Stimulated activated CD4-positive, alpha-beta T cell treated with anti-CD3 and anti-CD28 coated beads, Interleukin-4, amount 100 ng/mL, for 4 hours (primary cell): ENCODE results near the gene LYSMD1.
A peak's percentile ranks its signal among the peaks of the same experiment; 100 is the strongest.
"Not testable (repeated sequence)": the region's sequence is repeated elsewhere in the genome, so short reads cannot be mapped to it uniquely, and the experiment has no call there.

Source experiments
- DNase-seq, 2 experiments: peaks; one replicate each; pipeline ENCODE4 v3.0.0-alpha.2; 2020

LYSMD1 gene, protein sequence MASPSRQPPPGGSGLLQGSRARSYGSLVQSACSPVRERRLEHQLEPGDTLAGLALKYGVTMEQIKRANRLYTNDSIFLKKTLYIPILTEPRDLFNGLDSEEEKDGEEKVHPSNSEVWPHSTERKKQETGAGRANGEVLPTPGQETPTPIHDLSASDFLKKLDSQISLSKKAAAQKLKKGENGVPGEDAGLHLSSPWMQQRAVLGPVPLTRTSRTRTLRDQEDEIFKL

DNA sequence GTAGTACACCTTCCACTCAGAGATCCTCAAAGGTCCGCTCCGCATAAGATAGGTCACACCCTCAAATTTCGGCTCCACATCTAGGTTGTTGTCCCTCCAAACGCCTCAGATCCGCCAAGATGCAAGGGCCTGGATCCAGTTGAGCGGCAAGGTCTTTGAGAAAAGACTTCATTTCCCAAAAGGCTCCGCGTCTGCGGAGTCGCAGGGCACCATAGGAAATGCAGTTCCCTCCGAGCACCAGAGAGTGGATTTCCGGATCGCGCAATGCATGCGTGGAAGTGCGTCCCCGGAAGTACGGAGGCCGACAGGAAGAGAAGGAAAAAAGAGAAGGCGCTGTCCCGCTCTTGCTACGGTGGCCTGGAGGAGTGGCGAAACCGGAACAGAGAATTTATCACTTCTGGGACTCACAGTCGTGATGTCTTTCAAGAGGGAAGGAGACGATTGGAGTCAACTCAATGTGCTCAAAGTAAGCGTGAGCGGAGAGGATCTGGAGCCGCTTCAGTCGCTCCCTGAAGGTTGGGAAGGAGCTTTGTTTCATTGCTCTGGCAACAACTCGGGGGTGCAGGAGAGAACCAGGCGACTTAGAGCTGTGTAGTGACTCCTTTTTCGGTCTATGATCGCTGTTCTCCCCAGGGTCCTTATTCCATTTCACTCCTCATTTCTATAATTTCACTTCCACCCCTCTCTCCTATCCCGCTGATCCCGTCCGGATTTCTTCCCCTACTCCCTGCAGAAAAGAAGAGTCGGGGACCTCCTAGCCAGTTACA, at the start of gene LYSMD1, which contains the start of gene SCNM1:
LYSMD1 (minus strand) TSS at position 165 of the 767 bp plus-strand sequence. CDS start 644 bp downstream, outside the sequence.
SCNM1 (plus strand) TSS at position 407 of the 767 bp plus-strand sequence; CDS start at position 416, 9 bp downstream.
- DNase-seq: peak; percentile 88 to 95

DNA sequence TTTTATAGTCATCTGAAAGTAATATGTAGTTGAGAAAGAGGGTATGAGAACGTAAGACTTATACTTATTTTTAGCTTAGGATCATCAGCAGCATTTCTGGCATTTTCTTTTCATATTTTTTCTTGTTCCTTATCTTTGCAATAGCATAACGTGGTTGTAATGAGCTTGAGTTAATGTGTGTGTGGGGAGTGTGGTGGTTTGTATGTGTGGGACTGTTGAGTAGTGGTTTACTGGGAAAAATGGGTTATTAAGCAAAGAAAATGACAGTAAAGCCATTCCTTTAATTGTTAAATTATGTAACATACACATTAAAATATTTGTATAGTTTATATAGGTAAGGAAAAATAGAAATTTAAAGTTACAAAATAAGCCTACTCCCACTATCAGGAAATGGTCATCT, 47.9 kb upstream of the LYSMD1 start:
- DNase-seq: no peak

DNA sequence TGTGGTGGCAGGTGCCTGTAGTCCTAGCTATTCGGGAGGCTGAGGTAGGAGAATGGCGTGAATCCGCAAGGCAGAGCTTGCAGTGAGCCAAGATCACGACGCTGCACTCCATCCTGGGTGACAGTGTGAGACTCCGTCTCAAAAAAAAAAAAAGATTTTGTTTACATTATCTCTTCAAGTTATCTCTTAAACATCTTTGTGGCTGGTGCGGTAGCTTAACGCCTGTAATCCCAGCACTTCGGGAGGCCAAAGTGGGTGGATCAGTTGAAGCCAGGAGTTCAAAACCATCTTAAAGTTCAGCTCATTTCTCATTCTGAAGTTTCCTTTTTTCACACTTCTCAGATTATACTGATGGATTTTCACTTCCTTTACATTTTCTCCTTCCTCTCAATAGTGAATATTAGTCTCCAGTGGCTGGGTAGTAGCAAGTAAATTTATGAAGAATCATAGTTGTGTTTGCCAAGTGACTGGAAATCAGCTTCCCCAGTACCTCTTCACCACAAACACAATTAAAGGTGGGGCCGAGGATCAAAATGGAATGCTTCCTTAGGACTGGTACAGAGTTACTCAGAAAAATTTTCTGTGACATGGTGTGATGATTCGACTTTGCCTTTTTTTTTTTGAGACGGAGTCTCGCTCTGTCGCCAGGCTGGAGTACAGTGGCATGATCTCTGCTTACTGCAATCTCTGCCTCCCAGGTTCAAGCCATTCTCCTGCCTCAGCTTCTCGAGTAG, 46.4 kb upstream of the LYSMD1 start:
- DNase-seq: no peak

DNA sequence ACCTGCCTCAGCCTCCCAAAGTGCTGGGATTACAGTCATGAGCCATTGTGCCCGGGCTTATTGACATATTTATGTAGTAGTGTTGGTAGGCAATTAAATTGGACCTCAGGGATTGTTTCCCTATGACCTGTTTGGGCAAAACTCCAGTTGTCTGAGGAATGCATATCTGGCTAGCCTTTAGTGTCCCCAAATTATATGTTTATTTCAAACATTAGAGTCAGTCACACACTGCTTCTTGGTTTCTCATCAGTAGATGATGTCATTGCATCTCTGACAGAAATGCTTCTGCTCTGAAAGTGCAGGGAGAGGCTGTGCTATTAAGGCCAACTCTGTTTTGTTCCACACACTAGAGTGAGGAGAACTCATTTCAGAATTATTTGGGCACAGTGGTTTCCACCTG, 45.1 kb upstream of the LYSMD1 start:
- no peak for DNase-seq

DNA sequence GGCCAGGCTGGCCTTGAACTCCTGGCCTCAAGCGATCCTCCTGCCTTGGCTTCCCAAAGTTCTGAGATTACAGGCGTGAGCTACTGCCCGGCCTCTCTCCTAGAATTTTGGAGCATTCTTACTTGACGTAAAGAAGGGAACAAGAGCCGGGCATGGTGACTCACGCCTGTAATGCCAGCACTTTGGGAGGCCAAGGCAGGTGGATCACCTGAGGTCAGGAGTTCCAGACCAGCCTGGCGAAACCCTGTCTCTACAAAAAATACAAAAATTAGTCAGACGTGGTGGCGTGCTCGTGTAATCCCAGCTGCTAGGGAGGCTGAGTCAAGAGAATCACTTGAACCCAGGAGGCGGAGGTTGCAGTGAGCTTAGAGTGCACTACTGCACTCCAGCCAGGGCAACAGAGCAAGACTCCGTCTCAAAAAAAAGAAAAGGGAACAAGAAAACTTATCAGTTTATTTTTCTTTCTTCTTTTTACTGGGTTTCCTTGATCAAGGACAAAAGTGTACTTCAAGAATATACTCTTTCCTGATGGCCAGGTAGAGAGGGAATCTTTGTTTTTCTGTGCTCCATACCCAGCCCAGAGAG, 39.8 kb upstream of the LYSMD1 start:
- not testable (repeated sequence) for DNase-seq

DNA sequence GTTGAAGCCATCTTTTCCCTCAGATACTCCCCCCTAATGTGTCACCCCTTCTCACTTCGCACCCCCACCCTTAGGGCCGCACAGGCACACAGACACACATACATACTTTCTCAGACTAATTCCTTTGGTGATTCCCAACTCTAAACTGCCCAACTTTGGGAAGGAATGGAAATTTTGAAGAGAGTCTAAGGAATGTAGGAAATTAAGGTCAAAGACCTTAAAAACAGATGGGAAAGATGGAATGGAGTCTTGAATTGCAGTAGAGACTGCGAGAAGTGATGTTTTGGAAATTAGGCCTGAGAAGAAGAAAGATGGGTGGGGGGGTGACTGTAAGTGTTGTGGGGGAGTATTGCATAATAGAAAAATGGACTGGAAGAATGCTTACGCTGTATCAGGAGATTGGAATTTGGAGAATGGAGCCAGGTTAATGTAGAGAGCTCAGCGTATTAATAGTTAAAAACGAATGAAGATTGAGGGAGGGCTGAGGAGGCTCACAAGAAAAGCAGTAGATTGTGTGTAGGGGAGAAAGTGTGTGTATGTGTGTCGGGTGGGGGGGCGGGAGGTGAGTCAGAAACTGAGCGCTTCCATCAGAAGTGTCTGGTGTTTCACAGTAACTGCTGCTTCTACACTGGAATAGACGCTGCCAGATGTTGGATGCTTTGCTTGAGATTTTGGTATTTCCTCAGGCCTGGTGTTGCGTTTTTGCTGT, 34.3 kb upstream of the LYSMD1 start:
- DNase-seq: peak in 1 of 2 experiments; percentile 35

DNA sequence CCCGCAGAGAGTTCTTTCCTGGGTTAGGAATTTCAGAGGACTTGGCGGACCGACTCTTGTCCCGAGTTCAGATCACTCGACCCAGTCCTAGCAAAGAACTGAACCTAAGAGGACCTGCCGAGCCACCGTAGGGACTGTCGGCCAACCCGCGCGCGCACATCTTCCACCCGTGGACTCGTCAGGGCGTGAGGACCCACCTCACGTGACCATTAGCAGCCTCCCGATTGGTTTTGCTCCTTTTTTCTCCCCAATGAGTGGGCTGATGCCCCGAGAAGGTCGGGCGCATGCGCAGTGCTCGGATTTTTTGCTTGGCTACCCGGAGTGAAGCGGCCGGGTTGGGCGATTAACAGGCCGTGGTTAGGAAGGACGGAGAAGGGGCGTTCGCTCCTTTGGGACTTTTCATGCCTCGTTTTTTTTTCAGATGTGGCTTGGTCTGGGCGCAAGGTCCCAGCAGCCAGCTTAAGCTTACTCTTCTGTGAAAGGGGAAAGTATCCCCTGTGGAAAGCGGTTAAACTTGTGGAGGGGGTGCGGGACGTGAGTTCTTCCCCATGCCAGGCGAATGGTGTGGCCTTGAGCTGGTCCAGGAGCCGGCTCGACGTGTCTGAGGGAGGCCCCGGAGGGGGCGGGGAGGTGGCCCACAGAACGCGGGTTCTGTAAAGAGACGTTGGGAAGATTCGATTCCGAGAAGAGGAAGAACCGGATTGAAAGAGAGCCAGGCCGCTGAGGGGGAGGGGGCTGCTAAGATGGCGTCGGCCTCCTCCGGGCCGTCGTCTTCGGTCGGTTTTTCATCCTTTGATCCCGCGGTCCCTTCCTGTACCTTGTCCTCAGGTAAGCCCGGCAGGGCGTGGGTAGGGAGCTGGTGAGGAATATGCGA, 32.8 kb upstream of the LYSMD1 start, which contains the start of gene PIP5K1A:
PIP5K1A (plus strand) TSS at position 299 of the 874 bp plus-strand sequence; CDS start at position 744, 445 bp downstream.
- peak; percentile 98 to 99 for DNase-seq

DNA sequence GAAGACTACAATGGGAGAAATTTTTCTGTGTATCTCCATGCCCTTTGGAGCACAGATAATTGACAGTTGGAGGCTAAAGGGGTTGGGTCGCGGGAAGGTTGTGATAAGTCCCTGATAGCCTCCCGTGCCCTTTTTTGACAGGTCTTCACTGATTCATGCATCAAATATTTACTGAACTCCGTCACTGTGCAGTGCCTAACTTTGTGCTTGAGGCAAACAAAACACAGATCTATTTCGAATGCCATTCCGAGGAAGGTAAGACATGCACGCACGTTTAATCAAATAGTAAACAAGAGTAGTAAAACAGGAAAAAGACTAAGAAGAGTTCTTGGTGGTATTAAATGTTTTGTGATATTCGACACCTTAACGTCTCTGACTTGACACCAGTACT, 32.2 kb upstream of the LYSMD1 start:
- DNase-seq: no peak

DNA sequence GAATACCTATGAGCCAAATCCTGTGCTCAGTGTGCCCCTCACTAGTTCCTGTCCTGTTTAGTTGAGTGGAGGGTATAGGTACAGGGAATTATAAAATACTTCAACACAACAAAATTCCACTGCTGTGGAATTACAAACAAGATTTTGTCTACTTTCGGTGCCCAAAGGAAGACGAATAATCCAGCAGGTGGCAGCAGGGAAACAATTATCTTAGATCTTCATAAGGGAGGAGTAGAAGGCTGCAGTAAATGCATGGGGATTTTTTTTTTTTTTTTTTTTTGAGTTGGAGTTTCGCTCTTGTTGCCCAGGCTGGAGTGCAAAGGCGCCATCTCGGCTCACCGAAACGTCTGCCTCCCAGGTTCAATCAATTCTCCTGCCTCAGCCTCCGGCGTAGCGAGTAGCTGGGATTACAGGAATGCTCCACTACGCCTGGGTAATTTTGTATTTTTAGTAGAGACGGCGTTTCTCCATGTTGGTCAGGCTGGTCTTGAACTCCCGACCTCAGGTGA, 30.6 kb upstream of the LYSMD1 start:
- peak; percentile 21 to 36 for DNase-seq

DNA sequence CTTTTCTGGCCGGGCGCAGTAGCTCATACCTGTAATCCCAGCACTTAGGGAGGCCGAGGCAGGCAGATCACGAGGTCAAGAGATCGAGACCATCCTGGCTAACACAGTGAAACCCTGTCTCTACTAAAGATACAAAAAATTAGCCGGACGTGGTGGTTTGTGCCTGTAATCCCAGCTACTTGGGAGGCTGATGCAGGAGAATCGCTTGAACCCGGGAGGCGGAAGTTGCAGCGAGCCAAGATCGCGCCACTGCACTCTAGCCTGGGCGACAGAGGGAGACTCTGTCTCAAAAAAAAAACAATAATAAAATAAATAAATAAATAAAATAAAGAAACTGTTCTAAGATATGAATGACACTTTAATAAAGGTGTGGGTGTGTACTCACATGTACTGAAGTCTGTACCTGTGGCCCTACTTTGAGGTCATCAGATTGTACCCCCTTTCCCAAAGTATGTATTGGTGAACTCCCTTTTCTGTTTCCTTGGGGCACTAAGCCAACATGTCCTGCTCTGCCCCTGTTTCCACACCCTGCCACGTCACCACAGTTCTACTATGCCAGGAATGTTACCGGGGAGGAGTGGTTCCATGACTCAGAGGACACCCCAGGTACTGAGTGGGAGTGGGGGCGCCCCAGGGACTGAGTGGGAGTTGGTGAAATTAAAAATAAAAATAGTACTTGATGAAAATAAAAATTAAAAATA, 29.3 kb upstream of the LYSMD1 start:
- peak in 1 of 2 experiments; percentile 24 for DNase-seq

DNA sequence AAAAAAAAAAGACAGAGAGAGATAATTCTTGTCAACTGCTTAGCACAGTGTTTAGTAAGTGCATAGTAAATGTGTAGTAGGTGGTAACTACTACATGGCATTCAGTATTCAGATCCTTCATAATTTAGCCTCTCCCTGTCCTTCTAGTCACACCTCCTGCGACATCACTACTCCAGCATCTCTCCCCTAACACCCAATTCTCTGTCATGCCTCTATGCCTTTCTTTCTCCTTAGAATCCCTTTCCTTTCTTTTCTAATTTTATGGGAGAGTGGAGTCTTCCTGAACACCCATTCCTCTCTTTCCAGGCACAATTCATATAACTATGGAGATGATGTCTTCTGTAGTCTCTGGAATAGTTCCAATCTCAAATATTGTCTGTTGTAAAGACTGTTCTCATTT, 28.2 kb upstream of the LYSMD1 start:
- DNase-seq: no peak

DNA sequence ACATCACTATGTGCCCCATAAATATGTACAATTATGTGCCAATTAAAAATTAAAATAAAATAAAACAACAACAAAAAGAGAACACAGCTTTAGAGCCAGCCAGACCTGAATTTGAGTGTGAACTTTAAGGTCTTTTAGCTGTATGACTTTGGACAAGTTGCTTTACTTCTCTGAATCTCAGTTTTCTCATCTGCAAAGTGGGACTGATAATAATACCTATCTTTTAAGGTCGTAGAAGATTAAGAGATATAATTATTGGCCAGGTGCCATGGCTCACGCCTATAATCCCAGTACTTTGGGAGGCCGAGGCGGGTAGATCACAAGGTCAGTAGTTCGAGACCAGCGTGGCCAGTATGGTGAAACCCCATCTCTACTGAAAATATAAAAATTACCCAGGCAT, 27.6 kb upstream of the LYSMD1 start:
- DNase-seq: no peak

DNA sequence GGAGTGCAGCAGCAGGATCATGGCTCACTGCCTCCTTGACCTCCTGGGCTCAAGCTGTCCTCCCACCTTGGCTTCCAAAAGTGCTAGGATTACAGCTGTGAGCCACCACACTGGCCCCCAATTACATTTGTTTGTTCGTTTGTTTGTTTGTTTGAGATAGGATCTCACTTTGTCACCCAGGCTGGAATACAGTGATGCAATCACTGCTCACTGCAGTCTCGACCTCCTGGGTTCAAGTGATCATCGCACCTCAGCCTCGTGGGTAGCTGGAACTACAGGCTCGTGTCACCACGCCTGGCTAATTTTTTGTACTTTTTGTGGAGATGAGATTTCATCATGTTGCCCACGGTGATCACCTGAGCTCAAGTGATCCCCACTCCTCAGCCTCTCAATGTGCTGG, 26.3 kb upstream of the LYSMD1 start:
- DNase-seq: no peak

DNA sequence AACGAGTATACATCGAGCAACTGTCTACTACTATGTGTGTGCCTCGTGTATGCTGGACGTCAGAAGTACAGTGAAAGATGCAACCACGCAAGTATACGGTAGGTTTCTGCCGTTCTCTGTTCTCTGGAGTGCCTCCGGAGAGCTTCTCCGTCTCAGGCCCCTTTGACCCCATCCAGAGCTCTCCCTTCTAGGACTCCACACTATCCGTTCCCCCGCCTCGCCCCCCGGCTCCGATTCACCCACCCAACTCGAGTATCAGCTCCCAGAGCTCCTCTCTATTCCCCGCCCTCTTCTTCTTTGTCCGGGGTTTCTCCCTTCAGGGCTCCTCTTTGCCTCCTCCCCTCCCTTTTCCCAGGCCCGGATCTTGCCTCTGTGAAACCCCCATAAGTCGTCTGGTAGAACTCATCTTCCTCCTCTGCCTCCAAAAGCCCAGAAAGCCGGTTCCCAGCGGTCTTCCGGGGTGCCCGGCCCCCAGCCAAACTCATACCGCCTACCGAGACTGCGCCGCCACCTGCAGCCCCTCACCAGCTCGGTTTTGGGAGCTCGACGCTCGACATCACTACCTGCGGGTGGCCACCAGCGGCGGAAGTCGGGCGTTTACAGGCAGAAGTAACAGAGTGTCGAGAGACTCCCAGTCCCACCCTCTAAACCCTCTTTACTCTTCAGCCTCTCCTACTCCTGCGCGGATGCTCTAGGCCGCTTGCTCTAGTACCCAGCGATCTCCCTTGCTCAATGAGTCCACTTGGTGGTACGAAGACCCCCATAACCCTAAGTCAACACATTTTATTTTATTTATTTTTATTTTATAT, 24.1 kb upstream of the LYSMD1 start, which contains the start of gene VPS72:
VPS72 (minus strand) TSS at position 561 of the 809 bp plus-strand sequence; CDS start at position 485, 76 bp downstream.
- peak; percentile 77 to 84 for DNase-seq

DNA sequence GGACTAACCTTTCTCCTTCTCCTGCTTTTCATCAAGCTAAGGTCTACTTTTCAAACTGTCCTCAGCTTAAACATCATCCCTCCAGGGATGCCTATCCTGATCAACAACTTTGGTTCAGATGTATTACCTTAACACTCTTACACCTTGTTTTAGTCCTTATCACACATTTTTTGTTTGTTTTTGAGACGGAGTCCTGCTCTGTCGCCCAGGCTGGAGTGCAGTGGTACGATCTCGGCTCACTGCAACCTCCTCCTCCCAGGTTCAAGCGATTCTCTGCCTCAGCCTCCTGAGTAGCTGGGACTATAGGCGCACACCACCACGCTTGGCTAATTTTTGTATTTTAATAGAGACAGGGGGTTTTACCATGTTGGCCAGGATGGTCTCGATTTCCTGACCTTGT, 23.0 kb upstream of the LYSMD1 start:
- not testable (repeated sequence) for DNase-seq

DNA sequence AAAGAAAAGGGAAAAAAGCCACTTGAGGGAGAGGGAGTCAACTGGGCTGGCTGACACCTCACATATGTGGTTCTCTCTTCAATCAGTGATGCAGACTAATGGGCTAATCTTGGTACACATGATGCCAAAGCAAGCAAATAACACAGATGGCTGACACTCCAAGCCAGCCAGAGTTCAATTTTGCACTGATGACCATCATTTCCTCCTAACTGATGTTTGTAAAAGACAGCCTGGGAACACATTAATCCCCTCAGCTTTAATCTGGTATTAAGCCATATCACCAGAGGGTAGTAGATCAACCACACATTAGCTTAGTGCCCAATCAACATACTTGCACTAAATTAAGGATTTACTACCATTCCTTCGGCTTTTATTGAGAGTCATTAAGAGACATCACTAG, 21.5 kb upstream of the LYSMD1 start:
- DNase-seq: no peak

DNA sequence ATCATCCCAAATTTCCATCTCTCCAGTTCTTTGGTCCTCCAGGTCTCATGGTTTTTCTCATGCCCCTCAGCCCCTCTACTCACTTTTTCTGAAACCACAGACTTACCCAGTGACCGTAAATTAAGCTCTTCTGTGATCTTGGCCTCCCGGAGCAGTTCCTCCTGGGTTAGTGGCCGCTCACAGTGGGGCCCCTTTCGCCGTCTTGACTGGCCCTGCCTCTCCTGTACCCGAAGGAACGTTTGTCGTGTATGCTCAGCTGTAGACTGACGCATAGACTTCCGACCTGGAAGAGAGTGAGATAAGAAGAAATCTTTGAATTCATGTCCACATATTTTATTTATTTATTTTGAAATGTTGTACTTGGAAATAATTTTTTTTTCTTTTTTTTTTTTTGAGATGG, 18.5 kb upstream of the LYSMD1 start:
- DNase-seq: no peak

DNA sequence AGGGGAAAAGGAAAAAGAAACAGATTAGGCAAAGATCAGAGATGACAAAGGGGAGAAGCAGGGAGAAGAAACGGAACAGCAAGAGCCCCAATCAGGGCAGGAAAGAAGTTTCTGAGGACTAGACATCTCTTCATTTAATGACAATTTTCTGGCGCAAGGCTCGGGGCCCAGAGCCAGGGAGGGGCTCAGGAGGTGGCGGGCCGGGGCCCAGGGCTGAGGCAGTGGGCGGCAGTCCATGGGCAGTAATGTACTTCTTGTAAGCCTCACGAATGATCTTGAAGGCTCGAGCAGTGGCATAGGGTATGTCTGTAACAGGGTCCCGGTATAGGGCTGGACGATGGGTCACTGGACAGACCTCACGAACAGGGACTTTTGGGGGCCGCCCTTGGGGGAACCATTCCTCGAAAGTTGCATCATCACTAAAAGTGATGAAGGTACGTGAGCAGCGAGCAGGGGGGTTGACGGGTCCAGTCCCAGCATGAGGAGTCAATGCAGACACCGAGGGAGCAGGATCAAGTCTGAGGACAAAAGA, 10.9 kb upstream of the LYSMD1 start:
- no peak for DNase-seq

DNA sequence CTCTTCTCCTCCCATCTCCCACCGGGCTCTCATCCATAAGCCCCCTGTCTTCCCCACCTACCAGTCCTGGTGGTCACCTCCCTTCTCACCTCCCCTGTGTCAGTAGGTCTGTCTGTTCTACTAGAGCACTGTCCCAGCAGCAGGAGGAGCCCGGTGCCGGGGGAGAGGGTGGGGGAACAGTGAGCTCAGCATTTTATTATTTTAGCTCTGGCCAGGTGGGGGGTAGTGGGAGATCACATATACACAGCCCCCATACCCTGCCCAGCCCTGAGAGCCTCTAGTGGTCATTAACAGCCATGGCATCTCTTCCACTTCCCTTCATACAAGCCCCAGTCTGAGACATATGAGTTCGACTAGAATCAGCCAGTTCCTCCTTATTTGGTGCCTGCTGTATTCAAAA, 10.2 kb upstream of the LYSMD1 start, which contains the start of gene TMOD4:
TMOD4 (minus strand) TSS at position 119 of the 400 bp plus-strand sequence. CDS start 1,106 bp downstream, outside the sequence.
- no peak for DNase-seq
